ENCODE results near the gene TMEM271. TPM values are rescaled to one million over a fixed set of nuclear protein-coding genes. Genes with fewer than 3 reads are reported as not detected.
"Not testable (repeated sequence)": the region's sequence is repeated elsewhere in the genome, so short reads cannot be mapped to it uniquely, and the experiment has no call there.

The TMEM271 gene
- total and polyA plus RNA-seq, 9 donors: 0.04 to 0.32 (median 0.08) TPM; not detected in 6

DNA sequence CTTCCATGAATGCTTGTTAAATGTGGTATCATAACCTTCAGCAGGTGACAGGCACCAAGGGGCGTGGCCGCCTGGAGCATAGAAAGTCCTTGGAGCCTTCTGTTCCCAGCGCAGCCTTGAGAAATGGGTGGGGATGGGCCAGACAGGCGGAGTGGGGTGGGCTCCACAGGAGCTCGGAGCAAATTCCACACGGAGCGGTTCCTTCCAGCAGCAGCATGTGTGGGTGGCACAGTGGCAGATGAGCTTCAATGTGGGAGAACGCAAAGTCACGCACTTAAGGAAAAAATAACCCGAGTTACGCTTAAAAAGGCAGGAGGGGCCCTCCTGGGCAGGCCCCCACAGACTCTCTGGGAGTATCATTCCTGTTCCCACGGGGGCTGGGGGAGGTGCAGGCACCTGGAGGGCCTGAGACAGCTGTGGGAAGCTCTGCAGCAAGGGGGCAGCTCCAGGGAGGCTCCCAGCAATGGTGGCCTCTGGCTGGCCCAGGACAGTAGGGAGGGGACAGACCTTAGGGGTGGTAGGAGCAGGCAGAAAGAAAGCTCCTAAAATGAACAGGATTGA, 15.3 kb downstream of the TMEM271 start:
- 84% methylated on average over 12 of the region's 12 CpGs for WGBS (ENCODE audit: insufficient coverage)
- Histone ChIP-seq H3K4me1 (ENCODE audit: control insufficient read depth, insufficient read depth, low read length) (no peaks in the 10 kb centered on the region), H3K27me3 (ENCODE audit: control insufficient read depth, insufficient read depth, low read length) (no peaks in the 10 kb centered on the region), H3K27ac (ENCODE audit: low read length) (no peak overlapping the region), H3K36me3 (ENCODE audit: control insufficient read depth, insufficient read depth, low read length) (no peaks in the 10 kb centered on the region), H3K9me3 (replicated peaks; ENCODE audit: control insufficient read depth, low read depth, low read length) (peaks cover 3% of the 10 kb centered on the region), H3K4me3 (ENCODE audit: low read length) (no peak overlapping the region)
- no peak for DNase-seq

DNA sequence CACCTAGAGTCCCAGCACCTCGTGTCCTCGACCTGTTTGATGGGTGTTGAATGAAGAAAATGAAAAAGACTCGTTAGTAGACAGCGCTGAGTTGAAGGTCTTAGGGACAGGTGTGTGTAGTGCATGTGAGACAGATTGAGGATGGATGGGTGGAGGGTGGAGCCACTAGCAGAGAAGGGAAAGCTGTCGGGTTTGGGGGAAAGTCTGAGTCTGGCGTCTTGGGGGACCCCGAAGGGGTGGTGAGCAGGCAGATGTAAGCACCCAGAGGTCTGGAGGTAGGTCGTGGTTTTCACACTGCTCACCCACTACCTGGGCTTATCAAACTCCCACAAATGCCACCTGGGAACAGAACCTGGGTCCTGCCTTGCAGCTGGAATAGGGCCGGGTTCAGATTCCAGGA, 16.0 kb downstream of the TMEM271 start:
- peaks cover 3% of the 10 kb centered on the region for H3K9me3 ChIP-seq (replicated peaks; ENCODE audit: control insufficient read depth, low read depth, low read length)
- H3K4me3 ChIP-seq (ENCODE audit: low read length): no peak overlapping the region
- H3K36me3 ChIP-seq (ENCODE audit: control insufficient read depth, insufficient read depth, low read length): no peaks in the 10 kb centered on the region
- no peaks in the 10 kb centered on the region for H3K27me3 ChIP-seq (ENCODE audit: control insufficient read depth, insufficient read depth, low read length)
- DNase-seq: no peak
- 88% methylated on average over 5 of the region's 9 CpGs for WGBS (ENCODE audit: insufficient coverage)
- no peak overlapping the region for H3K27ac ChIP-seq (ENCODE audit: low read length)
- H3K4me1 ChIP-seq (ENCODE audit: control insufficient read depth, insufficient read depth, low read length): no peaks in the 10 kb centered on the region

DNA sequence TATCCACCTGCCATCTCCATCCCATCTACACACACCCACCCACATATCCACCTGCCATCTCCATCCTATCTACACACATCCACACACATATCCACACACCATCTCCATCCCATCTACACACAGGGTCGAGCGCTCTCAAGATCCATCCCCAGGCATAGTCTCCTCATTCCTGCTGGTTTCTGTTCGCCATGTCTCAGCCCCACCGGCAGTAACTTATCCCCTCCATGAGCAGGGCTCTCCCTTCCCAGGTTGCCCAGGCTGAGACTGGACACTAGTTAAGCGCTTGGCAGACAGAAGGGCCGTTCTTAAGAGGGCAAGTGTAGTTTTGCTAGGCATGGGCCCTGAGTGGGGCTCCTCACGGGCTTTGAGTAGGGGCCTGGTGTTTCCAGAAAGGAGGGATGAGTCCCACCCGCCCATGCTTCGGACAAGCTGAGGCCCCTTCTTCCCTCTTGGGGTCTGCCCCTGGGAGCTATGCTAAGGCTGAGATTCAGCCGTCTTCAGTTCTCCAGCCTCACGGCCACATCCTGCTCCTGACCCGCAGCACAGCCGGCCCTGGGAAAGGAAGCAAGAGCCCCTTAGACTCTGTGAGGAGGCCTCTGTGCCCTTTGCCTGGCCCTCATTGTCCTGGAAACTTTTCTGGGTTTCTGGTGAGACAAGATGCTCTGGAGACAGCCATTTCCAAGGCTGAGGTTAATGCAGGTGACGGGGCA, 20.4 kb downstream of the TMEM271 start:
- H3K4me1 ChIP-seq (ENCODE audit: control insufficient read depth, insufficient read depth, low read length): no peaks in the 10 kb centered on the region
- no peaks in the 10 kb centered on the region for H3K27me3 ChIP-seq (ENCODE audit: control insufficient read depth, insufficient read depth, low read length)
- no peaks in the 10 kb centered on the region for H3K36me3 ChIP-seq (ENCODE audit: control insufficient read depth, insufficient read depth, low read length)
- H3K4me3 ChIP-seq (ENCODE audit: low read length): no peak overlapping the region
- DNase-seq: no peak
- no peak overlapping the region for H3K27ac ChIP-seq (ENCODE audit: low read length)
- no peaks in the 10 kb centered on the region for H3K9me3 ChIP-seq (replicated peaks; ENCODE audit: control insufficient read depth, low read depth, low read length)
- WGBS (ENCODE audit: insufficient coverage): 85% methylated on average over 11 of the region's 14 CpGs

DNA sequence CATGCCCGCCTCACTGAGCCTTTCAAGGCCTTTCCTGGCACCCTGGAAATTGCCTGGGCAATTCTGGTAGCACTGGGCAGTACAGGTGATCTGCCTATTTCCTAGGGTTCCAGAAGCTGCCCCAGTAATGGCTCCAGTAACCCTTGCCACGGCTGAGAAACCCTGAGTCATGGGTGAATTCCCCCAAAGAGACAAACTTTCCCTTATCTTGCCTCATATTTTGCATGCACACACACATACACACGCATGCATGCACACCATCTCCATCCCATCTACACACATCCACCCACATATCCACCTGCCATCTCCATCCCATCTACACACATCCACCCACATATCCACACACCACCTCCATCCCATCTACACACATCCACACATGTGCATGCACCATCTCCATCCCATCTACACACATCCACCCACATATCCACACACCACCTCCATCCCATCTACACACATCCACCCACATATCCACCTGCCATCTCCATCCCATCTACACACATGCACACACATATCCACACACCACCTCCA, 21.2 kb downstream of the TMEM271 start:
- 86% methylated on average over 3 of the region's 3 CpGs for WGBS (ENCODE audit: insufficient coverage)
- not testable (repeated sequence) for H3K9me3 ChIP-seq (replicated peaks; ENCODE audit: control insufficient read depth, low read depth, low read length); DNase-seq; H3K27me3 ChIP-seq (ENCODE audit: control insufficient read depth, insufficient read depth, low read length); H3K4me3 ChIP-seq (ENCODE audit: low read length); H3K36me3 ChIP-seq (ENCODE audit: control insufficient read depth, insufficient read depth, low read length); H3K4me1 ChIP-seq (ENCODE audit: control insufficient read depth, insufficient read depth, low read length); H3K27ac ChIP-seq (ENCODE audit: low read length)

DNA sequence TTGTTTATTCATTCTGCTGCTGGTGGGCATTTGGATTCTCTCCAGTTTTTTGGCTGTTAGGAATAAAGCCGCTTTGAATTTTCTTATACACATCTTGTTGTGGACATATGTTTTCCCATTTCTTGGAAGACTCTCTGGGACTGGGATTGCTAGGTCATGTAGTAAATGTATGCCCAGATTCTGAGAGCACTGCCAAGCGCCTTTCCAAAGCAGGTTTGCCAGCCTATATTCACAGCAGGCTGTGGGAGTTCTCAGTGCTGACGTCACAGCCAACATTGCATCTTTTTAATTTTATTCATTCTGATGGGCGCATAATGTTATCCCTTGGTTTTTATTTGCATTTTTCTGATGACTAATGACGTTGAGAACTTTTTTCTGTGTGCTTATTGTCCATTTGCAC, 24.1 kb downstream of the TMEM271 start:
- no peak for DNase-seq
- Histone ChIP-seq H3K36me3 (ENCODE audit: control insufficient read depth, insufficient read depth, low read length) (no peaks in the 10 kb centered on the region), H3K27ac (ENCODE audit: low read length) (no peak overlapping the region), H3K27me3 (ENCODE audit: control insufficient read depth, insufficient read depth, low read length) (peaks cover 4% of the 10 kb centered on the region), H3K4me1 (ENCODE audit: control insufficient read depth, insufficient read depth, low read length) (no peaks in the 10 kb centered on the region), H3K4me3 (ENCODE audit: low read length) (no peak overlapping the region), H3K9me3 (replicated peaks; ENCODE audit: control insufficient read depth, low read depth, low read length) (no peaks in the 10 kb centered on the region)
- WGBS (ENCODE audit: insufficient coverage): 71% methylated on average over 3 of the region's 5 CpGs

DNA sequence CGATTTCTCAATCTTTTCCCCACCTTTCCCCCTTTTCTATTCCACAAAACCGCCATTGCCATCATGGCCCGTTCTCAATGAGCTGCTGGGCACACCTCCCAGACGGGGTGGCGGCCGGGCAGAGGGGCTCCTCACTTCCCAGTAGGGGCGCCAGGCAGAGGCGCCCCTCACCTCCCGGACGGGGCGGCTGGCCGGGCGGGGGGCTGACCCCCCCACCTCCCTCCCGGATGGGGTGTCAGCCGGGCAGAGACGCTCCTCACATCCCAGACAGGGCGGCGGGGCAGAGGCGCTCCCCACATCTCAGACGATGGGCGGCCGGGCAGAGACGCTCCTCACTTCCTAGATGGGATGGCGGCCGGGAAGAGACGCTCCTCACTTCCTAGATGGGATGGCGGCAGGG, 25.8 kb downstream of the TMEM271 start:
- H3K9me3 ChIP-seq (replicated peaks; ENCODE audit: control insufficient read depth, low read depth, low read length); H3K27ac ChIP-seq (ENCODE audit: low read length); H3K4me3 ChIP-seq (ENCODE audit: low read length); H3K36me3 ChIP-seq (ENCODE audit: control insufficient read depth, insufficient read depth, low read length); H3K27me3 ChIP-seq (ENCODE audit: control insufficient read depth, insufficient read depth, low read length); H3K4me1 ChIP-seq (ENCODE audit: control insufficient read depth, insufficient read depth, low read length); DNase-seq: not testable (repeated sequence)
- WGBS (ENCODE audit: insufficient coverage): 97% methylated on average over 5 of the region's 27 CpGs

DNA sequence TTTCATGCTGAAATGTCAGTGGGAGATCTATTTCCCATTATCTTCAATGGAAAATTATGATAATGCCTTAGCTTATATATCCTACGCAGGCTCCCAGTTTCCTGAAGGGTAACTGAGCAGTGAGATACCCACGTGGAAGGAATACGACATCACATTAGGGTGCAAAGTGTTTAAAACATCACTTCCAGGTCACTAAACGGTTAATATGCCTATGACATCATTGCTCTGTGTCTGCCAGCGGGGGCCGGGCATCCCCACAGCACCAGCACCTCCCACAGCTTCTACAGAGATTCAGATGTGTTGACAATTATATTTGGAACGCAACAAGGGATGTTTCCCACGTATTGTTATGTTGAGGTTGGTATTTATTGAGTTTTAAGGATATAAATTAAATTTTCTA, 27.1 kb downstream of the TMEM271 start:
- peaks cover 4% of the 10 kb centered on the region for H3K27me3 ChIP-seq (ENCODE audit: control insufficient read depth, insufficient read depth, low read length)
- H3K9me3 ChIP-seq (replicated peaks; ENCODE audit: control insufficient read depth, low read depth, low read length): no peaks in the 10 kb centered on the region
- no peak for DNase-seq
- H3K27ac ChIP-seq (ENCODE audit: low read length): no peak overlapping the region
- no peak overlapping the region for H3K4me3 ChIP-seq (ENCODE audit: low read length)
- no peaks in the 10 kb centered on the region for H3K4me1 ChIP-seq (ENCODE audit: control insufficient read depth, insufficient read depth, low read length)
- WGBS (ENCODE audit: insufficient coverage): 25% methylated on average over 2 of the region's 8 CpGs
- no peaks in the 10 kb centered on the region for H3K36me3 ChIP-seq (ENCODE audit: control insufficient read depth, insufficient read depth, low read length)

DNA sequence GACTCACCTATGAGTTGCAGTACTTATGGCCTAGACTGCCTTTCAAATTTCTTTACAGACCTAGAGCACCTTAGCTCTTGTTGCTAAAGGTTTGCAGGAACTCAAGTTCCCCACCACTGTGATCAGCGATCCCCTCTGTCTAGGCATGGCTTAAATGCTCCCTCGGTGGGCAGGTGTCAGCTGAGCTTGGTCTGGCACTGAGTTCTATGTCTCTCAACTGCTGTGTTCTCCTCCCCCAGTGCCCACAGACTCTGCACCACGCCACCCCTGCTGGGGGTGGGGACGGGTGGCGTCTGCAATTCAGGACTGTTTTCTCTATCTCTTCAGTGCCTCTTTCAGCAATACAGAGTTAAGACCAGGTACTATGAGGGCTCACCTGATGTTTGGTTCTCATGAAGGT, 30.5 kb downstream of the TMEM271 start:
- peaks cover 4% of the 10 kb centered on the region for H3K27me3 ChIP-seq (ENCODE audit: control insufficient read depth, insufficient read depth, low read length)
- H3K4me1 ChIP-seq (ENCODE audit: control insufficient read depth, insufficient read depth, low read length): no peaks in the 10 kb centered on the region
- no peaks in the 10 kb centered on the region for H3K36me3 ChIP-seq (ENCODE audit: control insufficient read depth, insufficient read depth, low read length)
- DNase-seq: no peak
- no peak overlapping the region for H3K4me3 ChIP-seq (ENCODE audit: low read length)
- H3K9me3 ChIP-seq (replicated peaks; ENCODE audit: control insufficient read depth, low read depth, low read length): no peaks in the 10 kb centered on the region
- H3K27ac ChIP-seq (ENCODE audit: low read length): no peak overlapping the region
- 86% methylated on average over 2 of the region's 5 CpGs for WGBS (ENCODE audit: insufficient coverage)

DNA sequence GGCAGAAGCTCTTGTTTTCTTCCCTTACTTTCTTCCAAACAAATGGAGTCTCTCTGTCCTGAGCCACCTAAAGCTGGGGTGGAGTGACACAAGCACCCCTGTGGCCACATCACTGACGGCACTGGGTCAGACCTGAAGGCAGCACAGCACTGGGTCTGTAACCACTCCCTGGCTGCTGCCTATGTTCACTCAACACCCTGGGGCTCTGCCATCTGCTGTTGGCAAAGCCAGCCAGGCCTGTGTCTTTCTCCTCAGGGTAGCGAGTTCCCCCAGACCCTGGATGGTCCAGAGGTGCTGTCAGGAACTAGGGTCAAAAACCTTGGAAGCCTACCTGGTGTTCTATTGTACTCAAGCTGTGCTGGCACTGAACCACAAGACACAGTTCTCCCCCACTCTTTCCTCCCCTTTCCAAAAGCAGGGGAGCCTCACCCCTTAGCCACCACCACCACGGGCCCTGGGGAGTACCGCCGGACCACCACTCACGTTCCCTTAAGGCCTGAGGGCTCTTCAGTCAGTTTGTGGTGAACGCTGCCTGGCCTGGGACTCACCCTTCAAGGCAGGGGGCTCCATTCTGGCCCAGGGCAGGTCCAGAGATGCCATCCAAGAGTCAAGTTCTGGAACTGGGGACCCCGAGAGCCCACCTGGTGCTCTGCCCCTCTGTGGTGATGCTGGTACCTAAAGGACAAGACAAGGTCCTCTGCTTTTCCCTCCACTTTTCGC, 31.5 kb downstream of the TMEM271 start:
- Histone ChIP-seq H3K9me3 (replicated peaks; ENCODE audit: control insufficient read depth, low read depth, low read length) (no peaks in the 10 kb centered on the region), H3K27me3 (ENCODE audit: control insufficient read depth, insufficient read depth, low read length) (peaks cover 4% of the 10 kb centered on the region), H3K4me3 (ENCODE audit: low read length) (no peak overlapping the region), H3K27ac (ENCODE audit: low read length) (no peak overlapping the region), H3K36me3 (ENCODE audit: control insufficient read depth, insufficient read depth, low read length) (no peaks in the 10 kb centered on the region), H3K4me1 (ENCODE audit: control insufficient read depth, insufficient read depth, low read length) (no peaks in the 10 kb centered on the region)
- 83% methylated on average over 9 of the region's 9 CpGs for WGBS (ENCODE audit: insufficient coverage)
- DNase-seq: no peak

DNA sequence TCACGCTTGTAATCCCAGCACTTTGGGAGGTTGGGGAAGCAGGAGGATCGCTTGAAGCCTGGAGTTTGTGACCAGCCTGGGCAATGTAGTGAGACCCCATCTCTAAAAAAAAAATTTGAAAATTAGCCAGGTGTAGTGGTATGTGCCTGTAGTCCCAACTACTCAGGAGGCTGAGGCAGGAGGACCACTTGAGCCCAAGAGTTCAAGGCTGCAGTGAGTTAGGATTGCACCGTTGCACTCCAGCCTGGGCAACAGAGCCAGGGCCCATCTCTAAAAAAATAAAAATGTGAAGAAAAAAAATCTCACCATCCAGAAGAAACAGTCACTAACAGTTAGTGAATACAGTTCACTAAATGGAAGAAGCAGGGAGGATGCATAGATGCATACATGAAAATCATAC, 34.8 kb downstream of the TMEM271 start:
- Histone ChIP-seq H3K27me3 (ENCODE audit: control insufficient read depth, insufficient read depth, low read length) (no peaks in the 10 kb centered on the region), H3K36me3 (ENCODE audit: control insufficient read depth, insufficient read depth, low read length) (peaks cover 10% of the 10 kb centered on the region), H3K4me3 (ENCODE audit: low read length) (no peak overlapping the region), H3K9me3 (replicated peaks; ENCODE audit: control insufficient read depth, low read depth, low read length) (no peaks in the 10 kb centered on the region), H3K27ac (ENCODE audit: low read length) (no peak overlapping the region), H3K4me1 (ENCODE audit: control insufficient read depth, insufficient read depth, low read length) (no peaks in the 10 kb centered on the region)
- 100% methylated on average over 2 of the region's 3 CpGs for WGBS (ENCODE audit: insufficient coverage)
- no peak for DNase-seq
